NOMO-1 (cell line): ENCODE measurements around the gene SLCO3A1.

Experiments used
- DNase-seq, 2 experiments: peaks; one replicate each; lab custom pipeline; 2025; ENCODE audit not compliant: unreplicated experiment in 2 of 2; lab: John Stamatoyannopoulos, UW

The SLCO3A1 gene

DNA sequence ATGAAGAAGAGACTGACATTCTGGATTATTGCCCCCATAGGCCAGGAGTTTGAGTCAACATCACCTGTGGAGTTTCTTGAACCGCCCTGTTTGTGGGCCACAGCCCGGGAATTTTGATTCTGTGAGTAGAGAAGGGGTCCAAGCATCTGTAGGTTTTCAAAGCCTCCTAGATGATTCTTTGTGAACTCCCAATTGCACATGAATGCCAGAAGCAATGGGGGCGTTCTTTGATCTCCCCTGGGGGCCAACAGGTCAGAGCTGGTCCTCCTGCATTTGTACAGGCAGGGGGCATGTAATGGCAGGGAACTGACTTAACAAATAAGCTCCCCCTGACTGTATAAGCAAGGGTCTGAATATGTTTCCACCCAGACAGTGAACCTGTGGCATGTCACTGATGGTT lies 260.3 kb downstream of the SLCO3A1 start:
- DNase-seq = no peak

DNA sequence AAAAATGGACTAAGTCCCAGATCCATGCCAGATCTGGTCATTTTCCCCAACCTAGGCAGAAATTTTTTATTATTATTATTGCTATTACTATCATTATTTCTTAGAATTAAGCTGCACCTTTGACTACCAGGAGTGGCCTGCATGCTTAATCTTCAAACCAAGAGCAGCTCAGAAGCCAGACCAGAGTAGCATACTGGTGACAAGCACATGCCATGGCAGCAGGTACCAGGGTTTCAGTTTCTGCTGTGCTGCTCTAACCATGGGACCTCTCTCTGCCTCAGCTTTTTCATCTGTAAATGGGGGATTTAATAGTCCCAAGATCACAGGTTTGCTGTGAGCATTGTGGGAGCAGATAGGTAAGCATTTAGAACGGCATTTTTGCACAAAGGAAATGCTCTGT lies 262.3 kb downstream of the SLCO3A1 start:
- DNase-seq = no peak

DNA sequence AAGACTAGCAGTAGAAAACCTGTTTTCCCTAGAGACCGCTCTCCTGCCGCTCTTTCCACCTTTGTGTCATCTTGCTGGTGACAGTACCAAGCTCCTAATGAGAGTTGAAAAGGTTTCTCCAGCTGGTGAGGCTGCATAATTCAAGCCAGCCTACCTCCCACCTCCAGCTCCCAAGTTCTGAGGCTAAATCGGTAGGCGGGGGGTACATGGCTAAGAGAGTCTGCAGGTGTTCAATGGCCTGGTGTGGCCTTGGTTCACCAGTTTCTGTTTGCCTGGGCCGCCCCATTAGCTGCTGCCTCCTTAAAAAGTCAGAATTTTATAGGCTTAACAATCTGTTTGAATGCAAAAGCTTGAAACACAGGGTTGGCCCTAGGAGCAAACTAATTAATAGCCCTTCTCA lies 262.8 kb downstream of the SLCO3A1 start:
- DNase-seq = no peak

DNA sequence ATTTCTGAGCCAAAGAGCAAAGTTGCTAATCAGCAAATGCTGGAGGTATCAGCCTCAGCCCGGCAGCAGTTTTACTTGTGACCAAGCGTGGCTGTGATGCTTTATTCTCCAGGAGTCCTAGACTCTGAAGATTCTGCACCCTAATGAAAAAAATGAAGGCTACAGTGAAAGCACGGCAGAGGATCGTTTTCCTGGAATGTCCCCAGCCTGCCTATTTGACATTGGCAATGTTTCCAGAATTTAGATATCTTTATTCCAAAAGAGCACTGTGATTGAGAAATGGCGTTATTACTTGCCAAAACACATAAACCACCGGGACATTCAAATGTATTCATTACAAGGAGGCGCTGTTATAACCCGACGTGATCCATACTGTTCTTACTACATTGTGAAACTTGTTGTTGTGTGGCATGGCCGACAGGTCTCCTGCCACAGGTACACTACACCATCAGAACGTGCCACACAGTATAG lies 263.8 kb downstream of the SLCO3A1 start:
- no peak for DNase-seq

DNA sequence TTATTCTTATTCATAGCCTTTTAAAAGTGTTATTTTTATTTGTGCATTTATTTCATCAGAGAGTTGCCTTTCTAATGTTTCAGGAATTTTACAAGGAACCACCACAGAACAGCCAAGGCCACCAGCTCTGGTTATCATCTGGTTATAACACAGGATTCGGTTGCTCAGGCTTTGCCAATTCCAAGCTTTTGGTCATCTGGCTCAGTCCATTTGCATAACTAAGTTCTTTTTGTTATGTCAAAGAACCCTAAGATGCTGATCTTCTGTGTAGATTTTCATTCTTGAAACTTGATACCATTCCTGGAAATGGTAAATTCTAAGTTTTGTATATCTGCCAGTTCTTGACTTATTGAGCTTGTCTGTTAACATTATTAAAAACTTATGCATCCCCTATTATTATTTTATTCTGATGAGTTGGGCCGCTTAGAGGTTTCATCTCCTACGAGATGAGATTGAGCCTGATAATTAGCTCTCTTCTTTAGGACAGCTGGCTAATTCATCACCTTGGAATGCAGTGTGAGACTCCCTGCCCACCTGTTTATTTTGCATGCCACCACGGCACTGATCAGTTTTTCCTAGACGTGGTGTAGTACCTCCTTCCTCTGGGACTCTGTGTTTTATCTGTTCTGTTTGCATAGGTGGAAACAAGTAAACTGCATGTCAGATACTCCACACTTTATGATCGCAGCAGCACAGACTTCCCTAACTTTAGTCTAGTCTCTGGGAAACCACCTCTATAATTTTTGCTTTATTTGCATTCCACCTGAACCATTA lies 264.8 kb downstream of the SLCO3A1 start:
- DNase-seq = no peak

DNA sequence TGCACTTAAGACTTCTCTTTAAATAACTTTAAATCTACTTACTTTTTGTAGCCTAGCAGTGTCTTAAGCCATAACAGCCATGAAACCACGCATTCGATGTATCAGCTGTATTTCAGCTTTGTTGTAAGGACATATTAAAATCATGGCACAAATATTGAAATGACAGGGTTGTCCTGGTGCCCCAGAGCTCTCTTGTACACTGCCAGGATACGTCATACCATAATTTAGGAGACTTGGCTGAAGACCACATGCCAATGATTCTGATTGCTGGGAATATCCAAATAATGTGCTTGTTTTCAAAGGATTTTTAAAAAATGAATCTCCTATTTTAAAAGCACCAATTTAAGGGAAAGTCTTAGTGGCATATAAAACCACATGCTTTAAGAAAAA lies 265.4 kb downstream of the SLCO3A1 start:
- no peak for DNase-seq

DNA sequence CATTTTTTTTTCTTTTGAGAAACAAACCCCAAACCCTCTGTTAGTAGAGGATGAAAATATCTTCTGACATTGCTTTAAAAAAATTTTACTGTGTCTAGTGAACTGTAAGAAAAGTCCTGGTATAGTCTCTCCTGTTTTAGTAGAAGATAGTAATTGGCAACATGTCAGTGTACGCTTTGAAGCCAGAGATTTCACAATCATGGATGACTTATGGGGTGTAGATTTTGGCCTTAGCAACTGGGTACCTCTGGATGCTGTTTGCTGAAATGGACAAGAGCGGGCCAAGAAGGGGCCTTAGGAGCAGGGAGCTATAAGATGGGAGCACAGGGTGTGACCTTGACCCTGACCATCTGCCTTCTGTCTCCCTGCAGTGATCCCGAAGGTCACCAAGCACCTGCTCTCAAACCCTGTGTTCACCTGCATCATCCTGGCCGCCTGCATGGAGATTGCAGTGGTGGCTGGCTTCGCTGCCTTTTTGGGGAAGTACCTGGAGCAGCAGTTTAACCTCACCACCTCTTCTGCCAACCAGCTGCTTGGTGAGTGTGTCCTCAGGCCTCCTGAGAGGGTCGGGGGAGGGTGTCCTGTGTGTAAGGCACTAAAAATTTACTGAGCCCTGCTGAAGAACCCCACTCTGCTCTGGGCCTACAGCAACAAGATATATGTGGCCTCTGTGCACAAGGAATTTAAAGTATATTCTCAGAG lies 266.7 kb downstream of the SLCO3A1 start:
- no peak for DNase-seq

DNA sequence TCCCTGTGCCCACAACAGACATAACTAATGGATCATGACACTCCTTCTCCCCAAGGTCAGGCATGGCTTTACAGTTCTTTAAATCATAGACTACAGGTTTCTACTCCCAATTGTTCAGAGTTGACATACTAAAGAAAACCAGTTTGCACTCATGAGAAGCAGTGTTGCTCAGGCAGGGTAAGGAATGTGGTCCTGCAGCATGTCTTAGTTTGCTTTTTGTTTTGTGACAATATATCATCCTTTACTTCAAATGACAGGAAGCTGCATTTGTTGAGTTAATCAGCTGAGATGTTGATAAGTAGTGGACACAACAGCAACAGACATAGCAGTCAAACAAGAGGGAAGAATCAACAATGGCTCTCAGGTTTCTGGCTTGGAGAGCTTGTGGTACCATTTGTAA lies 267.5 kb downstream of the SLCO3A1 start:
- DNase-seq = no peak

DNA sequence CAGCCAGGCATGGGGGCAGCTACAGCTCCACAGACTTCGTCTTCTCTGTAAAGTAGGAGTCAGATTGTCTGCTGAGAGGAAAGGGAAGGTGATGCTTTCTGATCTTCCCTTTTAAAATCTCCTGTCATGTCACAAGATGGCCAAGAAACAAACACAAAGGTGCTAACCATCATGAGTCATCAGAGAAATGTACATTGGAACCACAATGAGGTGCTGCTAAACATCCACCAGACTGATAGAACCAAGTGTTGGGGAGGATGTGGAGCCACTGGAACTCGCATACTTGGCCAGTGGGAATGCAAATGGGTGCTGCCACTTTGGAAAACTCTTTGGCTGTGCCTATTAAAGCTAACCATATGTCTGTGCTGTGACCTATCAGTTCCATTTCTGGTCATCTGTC lies 268.8 kb downstream of the SLCO3A1 start:
- no peak for DNase-seq

DNA sequence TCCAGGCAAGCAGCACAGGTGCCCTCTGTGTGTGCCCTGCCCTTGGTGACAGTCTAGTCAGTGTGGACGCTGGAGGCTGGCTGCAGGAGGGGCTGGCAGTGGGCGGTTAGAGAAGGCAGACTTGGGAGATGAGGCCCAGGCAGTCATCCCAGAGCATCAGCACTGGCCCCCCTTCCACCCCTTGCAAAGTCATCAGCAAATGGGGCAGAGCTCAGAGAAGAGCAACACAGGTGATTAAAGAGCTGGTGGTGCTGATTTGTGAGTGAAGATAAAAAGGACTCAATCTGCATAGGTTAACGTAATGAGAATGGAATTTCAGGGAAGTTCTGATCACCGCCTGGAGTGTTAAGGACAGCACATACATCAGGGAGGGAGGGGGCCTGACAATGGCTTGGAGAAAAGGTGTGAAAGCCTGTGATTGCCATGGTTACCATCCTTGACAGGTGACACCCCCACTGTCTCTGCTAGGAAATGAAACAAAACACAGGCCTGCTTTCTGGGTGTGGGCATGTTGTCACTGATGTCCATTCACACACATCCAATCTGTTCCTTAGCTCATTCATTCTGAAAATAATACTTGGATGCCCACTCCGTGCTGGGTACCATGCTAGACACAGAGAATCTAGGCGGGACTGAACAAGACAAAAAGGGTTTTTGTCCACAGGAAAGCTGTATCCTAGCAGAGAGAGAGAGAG lies 270.6 kb downstream of the SLCO3A1 start:
- no peak for DNase-seq

DNA sequence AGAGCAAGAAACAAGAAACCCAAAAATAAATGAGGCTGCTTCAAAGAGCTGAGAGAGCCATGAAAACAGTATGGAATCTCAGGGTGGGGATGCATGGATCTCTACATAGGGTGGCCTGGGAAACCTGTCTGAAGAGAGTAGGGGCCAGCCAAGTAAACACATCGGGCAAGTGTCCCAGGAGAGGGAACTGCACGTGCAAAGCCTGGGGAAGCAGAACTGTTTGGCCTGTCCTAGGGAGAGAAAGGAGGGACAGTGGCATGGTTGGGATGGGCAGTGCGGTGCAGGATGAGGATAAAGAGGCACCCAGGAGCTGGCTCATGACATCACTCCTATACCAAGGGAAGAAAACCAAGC lies 271.1 kb downstream of the SLCO3A1 start:
- no peak for DNase-seq

DNA sequence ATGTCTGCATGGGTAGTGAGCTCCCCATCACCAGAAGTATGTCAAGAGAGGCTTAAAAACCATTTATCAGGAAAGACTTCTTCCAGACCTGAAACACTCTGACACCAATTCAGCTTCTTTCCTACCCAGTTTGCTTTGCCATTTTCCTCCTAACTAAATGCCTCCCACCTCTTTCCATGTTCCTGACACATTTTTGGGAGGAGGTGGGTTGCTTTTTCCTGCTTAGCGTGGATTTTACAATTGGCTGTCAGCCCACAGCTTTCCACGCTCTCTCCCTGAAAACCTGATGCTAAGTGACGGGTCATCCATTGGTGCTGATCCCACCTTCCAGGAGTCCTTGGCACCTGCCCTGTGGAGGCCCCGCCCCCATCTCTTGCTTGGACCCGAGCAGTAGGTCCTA lies 275.3 kb downstream of the SLCO3A1 start:
- DNase-seq = no peak

DNA sequence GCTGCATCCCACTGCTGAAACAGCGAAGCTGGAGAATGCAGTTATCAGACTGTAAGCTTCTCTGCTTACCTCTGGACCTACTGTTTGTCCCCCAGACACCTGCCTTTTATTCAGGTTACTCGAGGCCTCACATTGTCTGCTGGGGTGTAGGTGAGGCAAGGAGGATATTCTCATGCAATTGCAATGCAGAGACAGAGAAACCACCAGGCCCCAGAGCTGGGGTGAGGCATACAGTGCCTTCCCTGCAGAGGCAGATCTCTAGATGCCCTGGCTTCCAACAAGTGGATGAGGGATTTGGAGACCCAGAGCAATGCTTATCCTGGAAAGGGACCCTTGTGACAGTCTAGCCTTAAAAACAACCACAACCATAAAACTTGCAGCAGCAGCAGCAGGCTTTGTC lies 276.7 kb downstream of the SLCO3A1 start:
- DNase-seq = no peak

DNA sequence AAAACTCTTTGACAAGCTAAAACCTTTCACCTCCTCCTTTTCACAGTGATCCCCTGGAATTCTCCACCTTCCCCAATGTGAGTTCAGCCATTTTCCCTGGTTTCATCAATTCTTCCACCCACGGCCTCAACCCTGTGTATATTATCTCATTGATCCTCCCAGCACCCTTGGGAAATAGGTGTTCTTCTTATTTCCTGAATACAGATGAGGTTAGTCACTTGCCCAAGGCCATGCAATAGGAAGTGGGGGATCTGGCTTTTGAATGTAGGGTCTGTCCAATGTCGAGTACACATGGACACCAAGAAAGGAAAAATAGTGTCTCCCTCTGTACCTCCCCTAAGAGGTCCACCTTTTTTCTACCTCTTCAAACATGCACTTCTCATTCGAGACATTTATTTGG lies 277.4 kb downstream of the SLCO3A1 start:
- no peak for DNase-seq

DNA sequence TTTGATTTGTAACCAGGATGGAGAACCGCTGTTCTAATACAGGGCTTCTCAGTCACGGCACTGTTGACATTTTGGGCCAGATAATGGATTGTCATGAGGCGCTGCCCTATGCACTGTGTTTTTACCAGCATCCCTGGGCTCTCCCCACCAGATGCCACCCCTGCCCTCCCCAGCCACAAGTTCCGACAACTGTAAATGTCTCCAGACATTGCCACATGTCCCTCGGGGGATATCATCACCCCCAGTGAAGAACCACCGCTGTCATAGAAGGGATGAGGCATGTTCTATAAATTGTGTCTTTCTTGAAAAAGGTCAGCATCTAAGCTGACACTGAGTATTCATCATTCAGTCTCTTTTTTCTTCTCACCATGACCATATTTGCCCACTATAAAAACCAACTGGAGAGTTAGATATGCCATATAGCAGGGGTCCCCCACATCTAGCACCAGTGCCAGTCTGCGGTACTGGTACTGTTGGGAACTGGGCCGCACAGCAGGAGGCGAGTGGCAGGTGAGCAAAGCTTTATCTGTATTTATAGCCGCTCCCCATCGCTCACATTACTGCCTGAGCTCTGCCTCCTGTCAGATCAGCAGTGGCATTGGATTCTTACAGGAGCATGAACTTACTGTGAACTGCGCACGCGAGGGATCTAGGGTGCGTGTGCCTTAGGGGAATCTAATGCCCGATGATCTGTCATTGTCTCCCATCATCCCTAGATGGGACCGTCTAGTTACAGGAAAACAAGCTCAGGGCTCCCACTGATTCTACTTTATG lies 279.7 kb downstream of the SLCO3A1 start:
- DNase-seq = no peak

DNA sequence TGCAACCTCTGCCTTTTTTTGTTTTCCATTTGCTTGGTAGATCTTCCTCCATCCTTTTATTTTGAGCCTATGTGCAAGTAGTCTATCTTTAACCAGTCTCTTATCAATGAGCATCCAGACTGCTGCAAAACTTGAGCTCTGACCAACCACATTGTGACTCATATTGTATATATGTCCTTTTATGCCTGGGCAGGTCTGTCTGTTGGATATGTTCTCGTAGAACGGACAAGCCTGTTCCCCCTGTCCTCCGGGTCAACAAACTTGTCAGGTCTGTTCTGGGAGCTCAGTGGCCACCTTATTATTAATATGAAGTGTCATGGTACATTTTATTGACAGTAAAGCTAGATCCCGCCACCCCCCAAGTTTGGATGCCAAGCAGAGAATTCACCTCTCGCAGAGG lies 287.3 kb downstream of the SLCO3A1 start:
- DNase-seq = no peak

DNA sequence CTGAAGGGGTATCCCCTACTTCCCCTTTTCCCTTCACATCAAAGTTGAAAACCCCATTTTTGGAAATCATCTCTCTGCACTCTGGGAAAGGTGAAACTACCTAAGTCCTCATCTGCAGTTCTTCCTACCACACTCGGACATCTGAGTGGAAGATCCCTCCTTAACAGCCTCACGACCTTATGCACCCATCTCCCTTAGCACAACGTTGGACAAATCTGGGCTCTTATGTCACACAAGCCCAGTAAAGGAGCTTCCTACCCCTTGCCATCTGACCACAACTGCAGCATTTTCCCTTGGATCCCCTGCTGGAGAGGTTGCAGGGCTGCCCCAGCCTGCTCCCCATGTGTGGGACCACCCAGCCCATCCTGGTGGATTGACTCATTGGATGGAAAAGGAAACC lies 288.1 kb downstream of the SLCO3A1 start:
- no peak for DNase-seq

DNA sequence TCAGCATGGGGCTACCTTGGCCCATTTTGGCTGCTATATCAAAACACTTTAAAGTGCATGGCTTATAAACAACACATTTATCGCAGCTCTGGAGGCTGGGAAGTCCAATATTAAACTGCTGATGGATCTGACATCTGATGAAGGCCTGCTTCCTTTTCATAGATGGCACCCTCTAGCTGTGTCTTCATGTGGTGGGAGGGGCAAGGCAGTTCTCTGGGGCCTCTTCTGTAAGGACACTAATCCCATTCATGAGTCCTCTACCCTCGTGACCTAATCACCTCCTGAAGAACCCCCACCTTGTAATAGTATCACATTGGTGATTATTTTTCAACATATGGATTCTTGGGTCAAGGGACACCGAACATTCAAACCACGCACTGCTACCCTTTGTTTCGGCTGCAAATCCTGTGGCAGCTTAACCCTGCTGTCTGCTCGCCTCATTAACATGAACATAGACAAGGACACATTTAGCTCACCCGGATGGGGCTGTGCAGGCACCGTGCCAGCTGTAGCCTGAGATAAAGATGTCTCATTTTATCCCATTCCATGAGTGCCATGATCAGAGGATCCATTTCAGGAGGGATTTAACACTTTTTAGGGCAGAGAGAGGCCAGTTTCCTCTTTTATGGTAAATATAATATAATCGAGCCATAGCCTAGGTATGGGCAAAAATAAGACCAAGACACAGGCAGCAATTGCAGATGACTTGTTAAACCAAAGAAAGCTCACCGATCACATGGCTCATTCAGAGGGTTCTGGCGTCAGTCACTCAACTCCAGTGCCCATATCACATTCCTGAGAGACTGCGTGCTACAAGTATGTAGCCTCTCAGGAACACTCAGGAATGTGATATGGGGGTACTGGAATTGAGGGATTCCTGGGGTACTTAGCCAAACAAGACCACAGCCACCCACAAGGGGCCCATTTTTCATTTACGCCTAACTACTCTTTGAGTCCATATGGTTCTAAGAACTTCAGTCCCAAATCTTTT lies 289.0 kb downstream of the SLCO3A1 start:
- no peak for DNase-seq

DNA sequence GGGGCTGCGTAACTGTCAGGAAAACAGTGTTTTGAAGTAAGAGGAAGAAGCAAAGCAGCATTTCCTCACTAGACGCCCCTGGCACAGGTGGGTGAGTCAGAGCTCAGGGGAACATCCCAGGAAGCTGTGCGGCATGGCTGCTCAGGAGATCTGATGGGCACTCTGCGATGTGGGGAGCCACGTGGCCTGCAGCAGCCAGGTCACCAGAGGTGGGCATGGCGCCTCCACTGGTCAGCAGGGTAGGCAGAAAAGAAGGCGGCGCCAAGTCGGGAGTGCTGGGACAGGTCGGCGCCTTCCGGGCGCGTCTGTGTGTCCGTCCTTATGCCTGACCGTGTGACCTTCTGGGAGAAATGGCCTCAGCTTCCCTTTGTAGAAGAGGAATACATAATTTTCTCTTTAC lies 290.3 kb downstream of the SLCO3A1 start:
- DNase-seq = no peak
